ENCODE data around the gene CEACAM7.

The CEACAM7 gene

GRCh38 chr19:41652250-41652649 is 35.8 kb downstream of the CEACAM7 start:
- Histone ChIP-seq H3K36me3 (ENCODE audit: control insufficient read depth in 1 of 2, insufficient read depth in 2 of 2, low read depth in 1 of 2, low read length in 2 of 2) (no peaks in the 10 kb centered on the region), H3K27ac (ENCODE audit: low read length, poor library complexity, severe bottlenecking) (no peak overlapping the region), H2BK15ac (ENCODE audit: low read depth, poor library complexity, severe bottlenecking) (no peak overlapping the region), H2BK120ac (ENCODE audit: low read depth, low read length) (no peak overlapping the region), H4K8ac (ENCODE audit: low read length) (no peak overlapping the region), H4K91ac (ENCODE audit: low read length) (no peak overlapping the region), H3K9ac (ENCODE audit: low read length) (no peak overlapping the region), H2BK12ac (ENCODE audit: low read length in 2 of 2) (no peak overlapping the region), H2AFZ (ENCODE audit: low read depth, low read length) (no peak overlapping the region), H2AK5ac (ENCODE audit: low read length, severe bottlenecking) (no peak overlapping the region), H3K27me3 (ENCODE audit: control insufficient read depth in 1 of 2, insufficient read depth in 1 of 2, low read length in 2 of 2) (peaks cover 0 to 24% of the 10 kb centered on the region in 2 experiments), H3K18ac (ENCODE audit: low read depth in 1 of 2, low read length in 2 of 2) (no peak overlapping the region), H3K23ac (ENCODE audit: low read length in 2 of 2) (no peak overlapping the region), H3K4me1 (ENCODE audit: control insufficient read depth, insufficient read depth, low read depth, low read length) (no peaks in the 10 kb centered on the region), H2BK5ac (ENCODE audit: low read depth, low read length, poor library complexity, severe bottlenecking) (no peak overlapping the region), H3K79me1 (replicated peaks; ENCODE audit: low read length, poor library complexity, severe bottlenecking) (no peaks in the 10 kb centered on the region), H3K4me3 (ENCODE audit: insufficient read depth in 1 of 2, low read depth in 1 of 2, low read length in 2 of 2) (no peak overlapping the region), H3K9me3 (ENCODE audit: control insufficient read depth, low read length) (no peaks in the 10 kb centered on the region), H3K14ac (ENCODE audit: low read length in 2 of 2) (no peak overlapping the region), H3K4ac (ENCODE audit: low read depth in 1 of 2, low read length in 2 of 2) (no peak overlapping the region), H3K4me2 (ENCODE audit: low read length, poor library complexity, severe bottlenecking) (no peak overlapping the region)
- 46% methylated on average over 5 of the region's 5 CpGs for WGBS
- DNase-seq: no peak

- Histone ChIP-seq H3K79me1 (replicated peaks; ENCODE audit: low read length, poor library complexity, severe bottlenecking) (no peaks in the 10 kb centered on the region), H3K9ac (ENCODE audit: low read length) (no peak overlapping the region), H4K91ac (ENCODE audit: low read length) (no peak overlapping the region), H3K4me1 (ENCODE audit: control insufficient read depth, insufficient read depth, low read depth, low read length) (no peaks in the 10 kb centered on the region), H3K14ac (ENCODE audit: low read length in 2 of 2) (no peak overlapping the region), H2BK120ac (ENCODE audit: low read depth, low read length) (no peak overlapping the region), H3K4ac (ENCODE audit: low read depth in 1 of 2, low read length in 2 of 2) (no peak overlapping the region), H3K27me3 (ENCODE audit: control insufficient read depth in 1 of 2, insufficient read depth in 1 of 2, low read length in 2 of 2) (peaks cover 0 to 24% of the 10 kb centered on the region in 2 experiments), H3K36me3 (ENCODE audit: control insufficient read depth in 1 of 2, insufficient read depth in 2 of 2, low read depth in 1 of 2, low read length in 2 of 2) (no peaks in the 10 kb centered on the region), H2AFZ (ENCODE audit: low read depth, low read length) (no peak overlapping the region), H3K4me2 (ENCODE audit: low read length, poor library complexity, severe bottlenecking) (no peak overlapping the region), H3K23ac (ENCODE audit: low read length in 2 of 2) (no peak overlapping the region), H3K9me3 (ENCODE audit: control insufficient read depth, low read length) (no peaks in the 10 kb centered on the region), H2BK5ac (ENCODE audit: low read depth, low read length, poor library complexity, severe bottlenecking) (no peak overlapping the region), H2AK5ac (ENCODE audit: low read length, severe bottlenecking) (no peak overlapping the region), H3K18ac (ENCODE audit: low read depth in 1 of 2, low read length in 2 of 2) (no peak overlapping the region), H2BK15ac (ENCODE audit: low read depth, poor library complexity, severe bottlenecking) (no peak overlapping the region), H3K27ac (ENCODE audit: low read length, poor library complexity, severe bottlenecking) (no peak overlapping the region), H3K4me3 (ENCODE audit: insufficient read depth in 1 of 2, low read depth in 1 of 2, low read length in 2 of 2) (no peak overlapping the region), H2BK12ac (ENCODE audit: low read length in 2 of 2) (no peak overlapping the region), H4K8ac (ENCODE audit: low read length) (no peak overlapping the region)
- no peak for DNase-seq
- WGBS: 68% methylated on average over 2 of the region's 3 CpGs
Measured at GRCh38 chr19:41649827-41650226, 38.2 kb downstream of the CEACAM7 start.

- no peak overlapping the region for H3K14ac ChIP-seq (ENCODE audit: low read length in 2 of 2)
- no peak overlapping the region for H2BK5ac ChIP-seq (ENCODE audit: low read depth, low read length, poor library complexity, severe bottlenecking)
- H4K8ac ChIP-seq (ENCODE audit: low read length): no peak overlapping the region
- no peak overlapping the region for H3K9ac ChIP-seq (ENCODE audit: low read length)
- no peak overlapping the region for H2BK15ac ChIP-seq (ENCODE audit: low read depth, poor library complexity, severe bottlenecking)
- H2AFZ ChIP-seq (ENCODE audit: low read depth, low read length): no peak overlapping the region
- no peak overlapping the region for H3K4me3 ChIP-seq (ENCODE audit: insufficient read depth in 1 of 2, low read depth in 1 of 2, low read length in 2 of 2)
- no peaks in the 10 kb centered on the region for H3K4me1 ChIP-seq (ENCODE audit: control insufficient read depth, insufficient read depth, low read depth, low read length)
- H2BK120ac ChIP-seq (ENCODE audit: low read depth, low read length): no peak overlapping the region
- H3K4me2 ChIP-seq (ENCODE audit: low read length, poor library complexity, severe bottlenecking): no peak overlapping the region
- no peaks in the 10 kb centered on the region for H3K9me3 ChIP-seq (ENCODE audit: control insufficient read depth, low read length)
- no peak for DNase-seq
- no peak overlapping the region for H3K18ac ChIP-seq (ENCODE audit: low read depth in 1 of 2, low read length in 2 of 2)
- no peak overlapping the region for H2BK12ac ChIP-seq (ENCODE audit: low read length in 2 of 2)
- H3K36me3 ChIP-seq (ENCODE audit: control insufficient read depth in 1 of 2, insufficient read depth in 2 of 2, low read depth in 1 of 2, low read length in 2 of 2): no peaks in the 10 kb centered on the region
- H3K27ac ChIP-seq (ENCODE audit: low read length, poor library complexity, severe bottlenecking): no peak overlapping the region
- no peak overlapping the region for H3K23ac ChIP-seq (ENCODE audit: low read length in 2 of 2)
- no peak overlapping the region for H4K91ac ChIP-seq (ENCODE audit: low read length)
- H2AK5ac ChIP-seq (ENCODE audit: low read length, severe bottlenecking): no peak overlapping the region
- H3K4ac ChIP-seq (ENCODE audit: low read depth in 1 of 2, low read length in 2 of 2): no peak overlapping the region
- H3K27me3 ChIP-seq (ENCODE audit: control insufficient read depth in 1 of 2, insufficient read depth in 1 of 2, low read length in 2 of 2): peaks cover 0 to 24% of the 10 kb centered on the region in 2 experiments
- 60% methylated on average over 4 of the region's 14 CpGs for WGBS
- no peaks in the 10 kb centered on the region for H3K79me1 ChIP-seq (replicated peaks; ENCODE audit: low read length, poor library complexity, severe bottlenecking)
Measured at GRCh38 chr19:41646589-41647204, 41.4 kb downstream of the CEACAM7 start.

- Histone ChIP-seq H3K18ac (ENCODE audit: low read depth in 1 of 2, low read length in 2 of 2) (no peak overlapping the region), H4K91ac (ENCODE audit: low read length) (no peak overlapping the region), H3K9ac (ENCODE audit: low read length) (no peak overlapping the region), H3K27me3 (ENCODE audit: control insufficient read depth in 1 of 2, insufficient read depth in 1 of 2, low read length in 2 of 2) (peaks cover 0 to 37% of the 10 kb centered on the region in 2 experiments), H3K4ac (ENCODE audit: low read depth in 1 of 2, low read length in 2 of 2) (no peak overlapping the region), H3K4me2 (ENCODE audit: low read length, poor library complexity, severe bottlenecking) (no peak overlapping the region), H2AK5ac (ENCODE audit: low read length, severe bottlenecking) (no peak overlapping the region), H3K14ac (ENCODE audit: low read length in 2 of 2) (no peak overlapping the region), H2BK5ac (ENCODE audit: low read depth, low read length, poor library complexity, severe bottlenecking) (no peak overlapping the region), H3K4me1 (ENCODE audit: control insufficient read depth, insufficient read depth, low read depth, low read length) (no peaks in the 10 kb centered on the region), H2BK15ac (ENCODE audit: low read depth, poor library complexity, severe bottlenecking) (no peak overlapping the region), H2BK120ac (ENCODE audit: low read depth, low read length) (no peak overlapping the region), H3K27ac (ENCODE audit: low read length, poor library complexity, severe bottlenecking) (no peak overlapping the region), H4K8ac (ENCODE audit: low read length) (no peak overlapping the region), H3K23ac (ENCODE audit: low read length in 2 of 2) (no peak overlapping the region), H3K9me3 (ENCODE audit: control insufficient read depth, low read length) (no peaks in the 10 kb centered on the region), H3K36me3 (ENCODE audit: control insufficient read depth in 1 of 2, insufficient read depth in 2 of 2, low read depth in 1 of 2, low read length in 2 of 2) (no peaks in the 10 kb centered on the region), H2AFZ (ENCODE audit: low read depth, low read length) (no peak overlapping the region), H2BK12ac (ENCODE audit: low read length in 2 of 2) (no peak overlapping the region), H3K4me3 (ENCODE audit: insufficient read depth in 1 of 2, low read depth in 1 of 2, low read length in 2 of 2) (no peak overlapping the region), H3K79me1 (replicated peaks; ENCODE audit: low read length, poor library complexity, severe bottlenecking) (no peaks in the 10 kb centered on the region)
- 20% methylated on average over 5 of the region's 6 CpGs for WGBS
- DNase-seq: peak; percentile 29
Measured at GRCh38 chr19:41641879-41642485, 46.1 kb downstream of the CEACAM7 start.

Measured in mesenchymal stem cell (in vitro differentiated cells and primary cell).